Heart left ventricle (tissue), 16 donors: ENCODE measurements around the gene TAGAP. TPM values are rescaled to one million over a fixed set of nuclear protein-coding genes. Genes with fewer than 3 reads are reported as not detected.

Experiments
- ATAC-seq, 4 donors: fragments of 200-7000 bp; cut with Tn5 transposase; one replicate each; pipeline ENCODE4 v1.9.1; 2020 to 2022; ENCODE audit warnings: moderate library complexity in 4 of 4, mild to moderate bottlenecking in 3 of 4, moderate number of reproducible peaks in 1 of 4
- DNase-seq, 5 donors: peaks; one replicate each; pipeline ENCODE4 v3.0.0-alpha.2; 2020
- H3K27ac ChIP-seq, 12 donors: fragments of 200-600 bp; sonication (generic) in 4 of 12; one replicate each; pipeline versions ENCODE4 v1.5.0 to v1.8.0; 2016 to 2022; ENCODE audit warnings: mild to moderate bottlenecking in 2 of 12
- H3K27me3 ChIP-seq, 9 donors: fragments of 200-600 bp; sonication (generic) in 2 of 9; one replicate each; pipeline versions ENCODE4 v1.5.1 to v1.8.0; 2016 to 2022; ENCODE audit warnings: mild to moderate bottlenecking in 3 of 9
- H3K36me3 ChIP-seq, 9 donors: fragments of 200-600 bp; sonication (generic) in 2 of 9; one replicate each; pipeline versions ENCODE4 v1.5.0 to v1.8.0; 2018 to 2022; ENCODE audit warnings: mild to moderate bottlenecking in 2 of 9
- H3K4me1 ChIP-seq, 12 donors: fragments of 200-600 bp; sonication (generic) in 4 of 12; one replicate each; pipeline versions ENCODE4 v1.5.0 to v1.8.0; 2016 to 2022; ENCODE audit warnings: mild to moderate bottlenecking in 3 of 12
- H3K4me3 ChIP-seq, 12 donors: fragments of 200-600 bp; sonication (generic) in 4 of 12; one replicate each; pipeline versions ENCODE4 v1.5.0 to v1.8.0; 2017 to 2022; ENCODE audit warnings: mild to moderate bottlenecking in 9 of 12, moderate library complexity in 4 of 12
- H3K9me3 ChIP-seq, 12 donors: fragments of 200-600 bp; sonication (generic) in 4 of 12; one replicate each; pipeline versions ENCODE4 v1.5.0 to v1.8.0; 2016 to 2022; ENCODE audit warnings: mild to moderate bottlenecking in 1 of 12
- POLR2A ChIP-seq, 2 donors: fragments of 450-650 bp; IDR thresholded peaks; one replicate each; pipeline ENCODE4 v1.6.1; 2017; ENCODE audit warnings: antibody characterized with exemption in 2 of 2, mild to moderate bottlenecking in 2 of 2, moderate library complexity in 2 of 2
- WGBS, 4 donors: extraction: QIAGEN DNeasy Blood & Tissue Kit in 2 of 4; methylation state at CpG; one replicate each; pipeline versions ENCODE4 v1.1.5 to v1.1.7; 2013 to 2018; 5-methylcytosine and 5-hydroxymethylcytosine counted together
- intact Hi-C, 10 donors: fragments of 100-400 bp; cut with DNase I; formaldehyde crosslinking; loops; one replicate each; pipeline versions ENCODE4 v1.11.1 to v1.14.2; 2022
- polyA plus RNA-seq, 2 donors: library from polyadenylated mRNA; stranded (reverse); fragments of 200-250 nt; gene quantifications; one replicate each; pipeline ENCODE4 v1.2.3, GENCODE V29; 2013
- total RNA-seq, 9 donors: library from RNA; depleted of rRNA in 2 of 9; stranded (reverse); fragments of >200 nt in 2 of 9; fragmentation: NEBNext Ultra II Directional in 3 of 9; extraction: Animal tissue kit (Norgen Biotek cat#: 25700) in 3 of 9; gene quantifications; one replicate each; pipeline versions ENCODE4 v1.1.0 to v1.2.4, GENCODE V29; 2016 to 2023
- TF ChIP-seq, protein P1 (sequence below), 12 donors: fragments of 200-600 bp; sonication (generic) in 4 of 12; IDR thresholded peaks; one replicate each; pipeline versions ENCODE4 v1.5.0 to v1.8.0; 2018 to 2022; ENCODE audit warnings: antibody characterized with exemption in 12 of 12, mild to moderate bottlenecking in 5 of 12
- donor health status: ischemic (EF 13 %, LVEDD 7.1; RV severe dilation, severe dysfunction).
- donor health status: healthy with polysubstance abuse.
- donor health status: DM: no; HTN: yes; CAD: no.
- donor health status: DM: no; HTN: no; CAD: no.
- donor health status: ischemic (EF 25% LVEDD 6.9; RV normal size, moderate dysfunction).
- donor health status: ischemic (EF 25% LVEDD 5.7; RV mildly dilated, moderate dysfunction).
- donor health status: healthy.
- donor health status: DM: yes; HTN: yes; CAD: no.
- donor health status: ischemic (EF 35%, LVEDD 5.7; RV mildly dilated, moderate dysfunction).
- donor health status: nonischemic (EF 11% LVEDD 7.7; RV severe dilation, severe dysfunction).
- donor health status: DM: yes; HTN: yes; CAD: no.
- donor health status: PGD.
- donor health status: ischemic (EF 29% LVEDD 5.4; RV normal size, mild dysfunction).
- donor health status: nonischemic (EF 23%, LVEDD 6.1; RV moderate dilation, normal function).

The TAGAP gene
- total and polyA plus RNA-seq, 11 donors = 0.23 to 9.3 (median 1.3) TPM

DNA sequence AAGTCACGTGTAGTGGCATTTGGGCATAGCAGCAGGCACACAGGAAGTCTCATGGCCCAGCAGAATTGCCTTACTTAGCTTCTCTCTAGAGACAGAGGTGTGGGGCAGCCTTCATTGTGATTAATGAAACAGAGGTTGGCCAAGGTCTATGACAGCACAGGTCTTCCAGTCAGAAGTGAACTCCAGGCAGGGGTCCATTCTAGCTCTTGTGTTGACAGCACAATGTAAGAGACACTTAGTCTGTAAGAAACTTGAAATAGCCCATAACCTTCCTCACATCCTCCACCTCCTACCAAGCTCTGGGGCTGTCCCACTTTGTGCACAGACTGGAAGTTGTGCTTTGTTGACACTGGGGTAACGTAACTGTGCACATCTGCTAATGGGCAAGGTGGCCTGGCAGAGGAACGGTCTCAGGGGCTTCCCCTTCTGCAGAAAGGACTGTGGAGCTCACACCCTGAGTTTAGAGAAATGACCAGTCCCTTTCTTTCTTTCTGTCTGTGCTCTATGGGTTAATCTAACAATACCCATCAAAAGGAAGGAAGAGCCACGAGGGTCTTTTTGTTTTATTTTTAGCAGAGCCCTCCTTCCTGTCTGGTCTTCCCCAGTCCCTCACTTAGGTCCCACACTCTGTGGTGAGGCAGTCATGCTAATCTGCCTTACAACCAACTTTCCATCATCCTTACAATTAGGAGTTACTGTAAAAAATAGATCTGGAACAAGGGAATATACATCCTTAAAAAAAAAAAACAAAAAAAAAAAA is 35.6 kb upstream of the TAGAP start:
- no peak overlapping the region for H3K27ac ChIP-seq
- WGBS, 4 donors = 48 to 62% (median 57%) methylated on average over 4 of the region's 4 CpGs
- TF ChIP-seq POLR2A (IDR thresholded peaks at IDR 0.05) = no peak
- TF ChIP-seq, protein P1, sequence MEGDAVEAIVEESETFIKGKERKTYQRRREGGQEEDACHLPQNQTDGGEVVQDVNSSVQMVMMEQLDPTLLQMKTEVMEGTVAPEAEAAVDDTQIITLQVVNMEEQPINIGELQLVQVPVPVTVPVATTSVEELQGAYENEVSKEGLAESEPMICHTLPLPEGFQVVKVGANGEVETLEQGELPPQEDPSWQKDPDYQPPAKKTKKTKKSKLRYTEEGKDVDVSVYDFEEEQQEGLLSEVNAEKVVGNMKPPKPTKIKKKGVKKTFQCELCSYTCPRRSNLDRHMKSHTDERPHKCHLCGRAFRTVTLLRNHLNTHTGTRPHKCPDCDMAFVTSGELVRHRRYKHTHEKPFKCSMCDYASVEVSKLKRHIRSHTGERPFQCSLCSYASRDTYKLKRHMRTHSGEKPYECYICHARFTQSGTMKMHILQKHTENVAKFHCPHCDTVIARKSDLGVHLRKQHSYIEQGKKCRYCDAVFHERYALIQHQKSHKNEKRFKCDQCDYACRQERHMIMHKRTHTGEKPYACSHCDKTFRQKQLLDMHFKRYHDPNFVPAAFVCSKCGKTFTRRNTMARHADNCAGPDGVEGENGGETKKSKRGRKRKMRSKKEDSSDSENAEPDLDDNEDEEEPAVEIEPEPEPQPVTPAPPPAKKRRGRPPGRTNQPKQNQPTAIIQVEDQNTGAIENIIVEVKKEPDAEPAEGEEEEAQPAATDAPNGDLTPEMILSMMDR (IDR thresholded peaks at IDR 0.05) = no peak
- peaks cover 0 to 14% (median 0%) of the 10 kb centered on the region in 12 donors for H3K4me1 ChIP-seq
- no peak overlapping the region for H3K4me3 ChIP-seq
- H3K9me3 ChIP-seq = no peaks in the 10 kb centered on the region
- intact Hi-C loops = no loop called here
- H3K27me3 ChIP-seq = peaks cover 0 to 32% (median 0%) of the 10 kb centered on the region in 9 donors
- ATAC-seq (no peak), DNase-seq (no peak)
- no peaks in the 10 kb centered on the region for H3K36me3 ChIP-seq

DNA sequence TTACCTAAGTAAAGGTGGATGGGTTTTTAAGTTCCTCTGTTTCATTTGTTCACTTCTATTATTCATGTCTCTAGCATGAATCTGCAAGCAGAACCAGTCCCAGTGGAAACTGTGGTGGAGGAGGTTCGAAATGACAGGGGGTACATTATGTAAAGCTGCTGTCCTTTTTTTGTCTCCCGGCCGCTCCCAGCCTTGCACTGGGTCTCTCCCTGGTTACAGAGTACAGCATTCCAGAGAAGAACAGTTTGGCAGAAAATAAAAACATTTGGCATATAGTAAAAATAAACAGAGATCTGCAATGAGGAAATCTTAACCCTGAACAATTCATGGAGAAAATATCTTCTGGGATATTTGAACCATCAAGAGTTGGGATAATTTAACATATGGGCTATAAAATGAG is 34.6 kb upstream of the TAGAP start:
- Histone ChIP-seq H3K36me3 (no peaks in the 10 kb centered on the region), H3K27ac (no peak overlapping the region), H3K9me3 (no peaks in the 10 kb centered on the region), H3K4me3 (no peak overlapping the region), H3K27me3 (peaks cover 0 to 33% (median 0%) of the 10 kb centered on the region in 9 donors), H3K4me1 (peaks cover 0 to 23% (median 0%) of the 10 kb centered on the region in 12 donors)
- intact Hi-C loops = no loop called here
- TF ChIP-seq POLR2A (IDR thresholded peaks at IDR 0.05) = no peak
- TF ChIP-seq, protein P1 (IDR thresholded peaks at IDR 0.05) = no peak
- ATAC-seq = no peak
- 68 to 75% (median 71%) methylated on average over 3 of the region's 3 CpGs for WGBS, 4 donors
- no peak for DNase-seq

DNA sequence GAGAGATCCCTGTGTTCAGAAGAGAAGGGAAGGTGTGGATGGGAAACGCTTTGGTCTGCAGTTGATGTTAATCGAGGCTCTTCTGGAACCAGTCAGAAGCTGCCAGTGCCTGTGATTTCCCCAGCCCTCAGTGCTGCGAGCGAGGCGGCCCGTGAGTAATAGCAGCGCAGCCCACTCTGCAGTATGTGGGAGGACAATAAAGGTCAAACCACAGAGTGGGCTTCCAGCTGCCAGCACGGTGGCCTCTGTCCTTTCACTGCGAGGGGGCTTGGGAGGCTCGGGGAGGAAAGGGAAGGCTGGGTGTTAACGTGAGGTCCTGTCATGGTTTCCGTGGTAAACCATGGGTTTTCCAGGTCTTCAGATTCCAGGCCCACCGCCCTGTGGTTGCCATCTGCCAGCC is 32.3 kb upstream of the TAGAP start:
- 57 to 67% (median 58%) methylated on average over 13 of the region's 13 CpGs for WGBS, 4 donors
- no peak for DNase-seq
- Histone ChIP-seq H3K36me3 (no peaks in the 10 kb centered on the region), H3K4me3 (no peak overlapping the region), H3K4me1 (peaks cover 0 to 27% (median 0%) of the 10 kb centered on the region in 12 donors), H3K27ac (no peak overlapping the region), H3K27me3 (peaks cover 0 to 44% (median 3%) of the 10 kb centered on the region in 9 donors), H3K9me3 (no peaks in the 10 kb centered on the region)
- intact Hi-C loops = no loop called here
- no peak for ATAC-seq
- no peak for TF ChIP-seq POLR2A (IDR thresholded peaks at IDR 0.05)
- TF ChIP-seq, protein P1 (IDR thresholded peaks at IDR 0.05) = no peak

DNA sequence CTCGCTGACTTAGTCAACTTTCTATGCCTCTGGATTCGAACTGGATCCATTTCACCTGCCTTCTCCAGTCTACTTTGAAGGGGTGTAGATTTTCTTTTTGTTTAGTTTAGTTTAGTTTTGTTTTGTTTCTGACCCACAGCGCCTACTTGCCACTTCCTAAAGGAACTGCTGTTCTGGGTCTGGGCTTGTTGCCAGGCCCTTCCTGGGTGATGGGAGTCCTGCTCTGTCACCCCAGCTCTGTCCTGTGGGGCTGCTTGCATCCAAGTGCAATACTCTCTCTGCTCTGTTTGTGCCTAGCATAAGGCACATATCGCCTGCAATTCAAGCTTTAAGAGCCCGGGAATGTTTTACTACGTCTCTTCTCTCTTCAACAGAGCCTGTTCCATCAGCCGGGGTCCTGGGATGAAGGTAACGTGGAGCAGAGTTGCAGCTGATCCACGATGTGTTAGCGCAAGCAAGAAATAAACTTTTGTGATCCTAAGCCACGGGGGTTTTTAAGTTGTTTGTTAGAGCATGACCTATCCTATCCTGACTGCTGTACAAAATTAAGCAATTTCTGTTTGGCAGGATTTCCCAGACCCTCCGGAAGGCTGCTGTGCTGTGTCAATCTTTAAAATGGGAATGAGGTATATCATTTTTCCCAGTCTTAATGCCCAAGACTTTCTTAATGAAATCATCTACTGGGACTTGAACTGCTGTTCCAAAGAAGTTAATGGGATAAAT is 30.9 kb upstream of the TAGAP start:
- intact Hi-C loops = no loop called here
- no peak for TF ChIP-seq POLR2A (IDR thresholded peaks at IDR 0.05)
- TF ChIP-seq, protein P1 (IDR thresholded peaks at IDR 0.05) = no peak
- Histone ChIP-seq H3K9me3 (no peaks in the 10 kb centered on the region), H3K4me1 (peaks cover 0 to 27% (median 0%) of the 10 kb centered on the region in 12 donors), H3K27ac (no peak overlapping the region), H3K27me3 (peaks cover 0 to 55% (median 3%) of the 10 kb centered on the region in 9 donors), H3K36me3 (no peaks in the 10 kb centered on the region), H3K4me3 (no peak overlapping the region)
- ATAC-seq = no peak
- WGBS, 4 donors = 79 to 87% (median 84%) methylated on average over 12 of the region's 12 CpGs
- DNase-seq = peak in 1 of 5 donors; percentile 58
